ENCODE measurements around the gene FBN1.

The FBN1 gene

GRCh38 chr15:48578965-48579364 lies 66.5 kb downstream of the FBN1 start:
- DNase-seq: no peak

GRCh38 chr15:48577469-48577868 lies 68.0 kb downstream of the FBN1 start:
- no peak for DNase-seq

GRCh38 chr15:48574187-48574586 lies 71.3 kb downstream of the FBN1 start:
- no peak for DNase-seq

GRCh38 chr15:48573780-48574179 lies 71.7 kb downstream of the FBN1 start:
- DNase-seq: no peak

GRCh38 chr15:48572823-48573222 lies 72.7 kb downstream of the FBN1 start:
- DNase-seq: no peak

- no peak for DNase-seq
These were observed 74.0 kb downstream of the FBN1 start for GRCh38 chr15:48571510-48571909.

GRCh38 chr15:48570822-48571221 lies 74.7 kb downstream of the FBN1 start:
- DNase-seq: no peak

- DNase-seq: no peak
These were observed 75.8 kb downstream of the FBN1 start for GRCh38 chr15:48569591-48570302.

- no peak for DNase-seq
These were observed 78.8 kb downstream of the FBN1 start for GRCh38 chr15:48566668-48567067.

- no peak for DNase-seq
These were observed 79.7 kb downstream of the FBN1 start for GRCh38 chr15:48565560-48566482.

GRCh38 chr15:48564690-48565089 lies 80.8 kb downstream of the FBN1 start:
- DNase-seq: no peak

- no peak for DNase-seq
These were observed 81.6 kb downstream of the FBN1 start for GRCh38 chr15:48563934-48564333.

- no peak for DNase-seq
These were observed 85.0 kb downstream of the FBN1 start for GRCh38 chr15:48560321-48561051.

GRCh38 chr15:48559285-48559684 lies 86.2 kb downstream of the FBN1 start:
- DNase-seq: no peak

GRCh38 chr15:48558226-48558625 lies 87.3 kb downstream of the FBN1 start:
- no peak for DNase-seq

- no peak for DNase-seq
These were observed 88.2 kb downstream of the FBN1 start for GRCh38 chr15:48557335-48557734.

GRCh38 chr15:48556159-48556897 lies 89.2 kb downstream of the FBN1 start:
- DNase-seq: no peak

GRCh38 chr15:48555241-48555881 lies 90.1 kb downstream of the FBN1 start:
- DNase-seq: no peak

GRCh38 chr15:48554112-48554511 lies 91.4 kb downstream of the FBN1 start:
- no peak for DNase-seq

- no peak for DNase-seq
These were observed 92.0 kb downstream of the FBN1 start for GRCh38 chr15:48553559-48553958.

GRCh38 chr15:48550822-48551525 lies 94.5 kb downstream of the FBN1 start:
- DNase-seq: no peak

GRCh38 chr15:48548455-48548854 lies 97.1 kb downstream of the FBN1 start:
- no peak for DNase-seq
